ENCODE measurements around the gene MCOLN2. TPM values are rescaled to one million over a fixed set of nuclear protein-coding genes. Genes with fewer than 3 reads are reported as not detected.
"Not testable (repeated sequence)": the region's sequence is repeated elsewhere in the genome, so short reads cannot be mapped to it uniquely, and the experiment has no call there.

The MCOLN2 gene
- total RNA-seq, 2 experiments from 2014 or later: 51.8 to 60.6 TPM

DNA sequence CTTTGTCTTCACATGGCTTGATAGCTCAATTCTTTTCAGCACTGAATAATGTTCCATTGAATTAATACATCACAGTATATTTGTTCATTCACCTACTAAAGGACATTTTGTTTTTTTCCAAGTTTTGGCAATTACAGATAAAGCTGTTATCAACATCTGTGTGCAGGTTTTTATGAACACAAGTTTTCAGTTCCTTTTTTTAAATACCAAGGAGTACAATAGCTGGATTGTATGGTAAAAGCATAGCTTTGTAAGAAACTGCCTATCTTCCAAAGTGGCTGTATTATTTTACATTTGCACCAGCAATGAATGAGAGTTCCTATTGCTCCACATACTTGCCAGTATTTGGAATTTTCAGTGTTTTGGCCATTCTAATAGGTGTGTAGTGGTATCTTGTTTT lies 4.8 kb upstream of the MCOLN2 start:
- DNase-seq (no peak), ATAC-seq (no peak)
- peaks cover 3% of the 10 kb centered on the region for H3K27me3 Mint-ChIP-seq
- peaks cover 41% of the 10 kb centered on the region for H3K36me3 Mint-ChIP-seq
- H3K27ac Mint-ChIP-seq: no peak overlapping the region
- CTCF ChIA-PET: interaction anchor here (1.0 to 1.3 kb wide), 2 partner anchors 57 to 257 kb away, joined by 3 to 4 read pairs; partner anchors contain the start of gene C1orf52
- H3K4me1 Mint-ChIP-seq: peaks cover 52% of the 10 kb centered on the region
- peaks cover 13% of the 10 kb centered on the region for H3K9me3 Mint-ChIP-seq (ENCODE audit: low read depth)
- H3K4me3 Mint-ChIP-seq: peak overlapping the region; percentile 13

- ATAC-seq (peak; percentile 66), DNase-seq (peak; percentile 89)
- Mint-ChIP-seq H3K27me3 (peaks cover 3% of the 10 kb centered on the region), H3K36me3 (peaks cover 28% of the 10 kb centered on the region), H3K27ac (peak overlapping the region; percentile 92), H3K4me1 (peaks cover 50% of the 10 kb centered on the region), H3K9me3 (ENCODE audit: low read depth) (no peaks in the 10 kb centered on the region), H3K4me3 (peak overlapping the region; percentile 83)
- CTCF ChIA-PET: interaction anchor here (1.0 to 2.1 kb wide), 4 partner anchors 27 to 255 kb away, joined by 3 to 12 read pairs (median 8); no protein-coding TSS in a partner anchor
Observed at GRCh38 chr1:84998642-84999280, 1.8 kb upstream of the MCOLN2 start.

GRCh38 chr1:84997667-84998600 lies 1.0 kb upstream of the MCOLN2 start:
- peaks cover 55% of the 10 kb centered on the region for H3K4me1 Mint-ChIP-seq
- peak overlapping the region; percentile 83 for H3K4me3 Mint-ChIP-seq
- H3K27me3 Mint-ChIP-seq: peaks cover 3% of the 10 kb centered on the region
- DNase-seq: peak; percentile 53
- H3K27ac Mint-ChIP-seq: peak overlapping the region; percentile 92
- peaks cover 25% of the 10 kb centered on the region for H3K36me3 Mint-ChIP-seq
- no peak for ATAC-seq
- CTCF ChIA-PET: interaction anchor here (1.0 to 2.1 kb wide), 3 partner anchors 26 to 53 kb away, joined by 4 to 12 read pairs (median 11); no protein-coding TSS in a partner anchor
- no peaks in the 10 kb centered on the region for H3K9me3 Mint-ChIP-seq (ENCODE audit: low read depth)

DNA sequence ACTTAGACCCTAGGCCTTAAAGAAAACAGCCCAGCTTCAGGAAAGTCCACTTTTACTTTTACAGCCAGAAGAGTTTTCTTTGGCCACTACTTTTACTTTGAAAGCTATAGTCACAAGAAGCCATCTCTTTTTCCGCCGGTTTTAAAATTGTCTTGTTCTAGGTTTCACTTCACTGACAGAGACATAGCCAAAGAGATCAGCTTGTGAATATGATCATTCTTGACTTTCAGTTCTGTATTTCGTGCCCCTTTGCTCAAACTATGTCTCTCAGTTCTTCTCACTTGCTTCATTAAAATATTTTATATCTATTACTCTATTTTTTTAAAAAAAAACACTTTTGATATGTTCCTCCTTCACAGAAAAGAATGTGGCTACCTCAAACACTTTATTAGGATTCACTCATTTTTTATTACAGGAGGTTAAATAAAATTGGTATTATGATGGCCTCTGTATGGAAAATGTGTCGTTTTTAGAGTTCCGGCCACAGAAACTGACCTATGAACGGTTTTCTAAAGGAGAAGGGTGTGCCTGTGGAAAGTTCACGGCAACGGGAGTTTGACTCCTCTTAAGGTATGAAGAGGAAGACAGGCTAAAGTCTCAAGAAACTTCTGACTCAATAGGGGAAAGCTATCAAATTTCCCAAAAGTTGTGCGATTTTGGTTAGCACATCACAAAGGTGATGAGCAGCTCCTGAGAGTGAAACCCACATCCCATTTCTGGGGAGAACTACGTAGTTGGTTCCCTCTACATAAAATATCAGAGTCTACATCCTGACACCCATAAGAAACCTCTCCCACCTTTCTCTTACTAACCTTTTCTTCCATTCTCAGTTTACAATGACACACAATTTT lies 1.2 kb downstream of the MCOLN2 start:
- DNase-seq (peak; percentile 51), ATAC-seq (peak; percentile 3)

GRCh38 chr1:84991097-84991920 lies 5.6 kb downstream of the MCOLN2 start:
- peak overlapping the region; percentile 56 for H3K4me3 Mint-ChIP-seq
- no peaks in the 10 kb centered on the region for H3K27me3 Mint-ChIP-seq
- no peaks in the 10 kb centered on the region for H3K9me3 Mint-ChIP-seq (ENCODE audit: low read depth)
- CTCF ChIA-PET: interaction anchor here (0.8 to 5.4 kb wide), 5 partner anchors 13 to 61 kb away, joined by 3 to 25 read pairs (median 5); no protein-coding TSS in a partner anchor
- peaks cover 34% of the 10 kb centered on the region for H3K36me3 Mint-ChIP-seq
- peak overlapping the region; percentile 80 for H3K27ac Mint-ChIP-seq
- DNase-seq: no peak
- peak; percentile 52 for ATAC-seq
- peaks cover 55% of the 10 kb centered on the region for H3K4me1 Mint-ChIP-seq

More for the DNA sequence above, 1.2 kb downstream of the MCOLN2 start:
- Mint-ChIP-seq H3K27ac (peak overlapping the region; percentile 84), H3K9me3 (ENCODE audit: low read depth) (no peaks in the 10 kb centered on the region), H3K36me3 (peaks cover 24% of the 10 kb centered on the region), H3K4me3 (peak overlapping the region; percentile 83), H3K4me1 (peaks cover 60% of the 10 kb centered on the region), H3K27me3 (peaks cover 3% of the 10 kb centered on the region)
- CTCF ChIA-PET: interaction anchor here (0.7 to 3.5 kb wide), 7 partner anchors 14 to 52 kb away, joined by 3 to 37 read pairs (median 4); no protein-coding TSS in a partner anchor

GRCh38 chr1:84988588-84988987 lies 8.3 kb downstream of the MCOLN2 start:
- ATAC-seq (peak; percentile 74), DNase-seq (peak; percentile 59)
- Mint-ChIP-seq H3K4me1 (peaks cover 53% of the 10 kb centered on the region), H3K27ac (peak overlapping the region; percentile 92), H3K4me3 (peak overlapping the region; percentile 59), H3K9me3 (ENCODE audit: low read depth) (no peaks in the 10 kb centered on the region), H3K36me3 (peaks cover 47% of the 10 kb centered on the region), H3K27me3 (no peaks in the 10 kb centered on the region)
- CTCF ChIA-PET: interaction anchor here (5.4 kb wide), 1 partner anchor 45 kb away, joined by 25 read pairs; no protein-coding TSS in a partner anchor

- CTCF ChIA-PET; DNase-seq; H3K9me3 Mint-ChIP-seq (ENCODE audit: low read depth); H3K4me3 Mint-ChIP-seq; H3K27me3 Mint-ChIP-seq; H3K27ac Mint-ChIP-seq; ATAC-seq: not testable (repeated sequence)
- peaks cover 45% of the 10 kb centered on the region for H3K36me3 Mint-ChIP-seq
- H3K4me1 Mint-ChIP-seq: peaks cover 38% of the 10 kb centered on the region
Observed at GRCh38 chr1:84986561-84986960, 10.4 kb downstream of the MCOLN2 start.

DNA sequence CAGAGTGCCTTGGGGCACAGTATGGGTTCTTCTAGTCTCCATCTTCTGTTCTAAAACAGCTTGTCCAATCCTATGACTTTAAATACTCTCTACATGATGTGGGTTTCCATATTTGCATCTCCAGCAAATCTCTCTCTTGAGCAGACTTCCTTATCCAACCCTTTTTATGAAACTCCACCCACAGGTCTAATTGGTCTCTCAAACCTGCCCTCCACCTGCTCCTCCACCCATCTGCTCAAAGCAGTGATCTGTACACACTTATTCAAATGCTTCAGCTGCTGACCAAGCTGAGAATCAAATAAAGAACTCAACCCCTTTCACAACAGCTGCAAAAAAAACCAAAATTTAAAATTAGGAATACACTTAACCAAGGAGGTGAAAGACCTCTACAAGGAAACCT lies 11.5 kb downstream of the MCOLN2 start:
- Mint-ChIP-seq H3K9me3 (ENCODE audit: low read depth) (peaks cover 4% of the 10 kb centered on the region), H3K36me3 (peaks cover 53% of the 10 kb centered on the region), H3K27ac (no peak overlapping the region), H3K27me3 (no peaks in the 10 kb centered on the region), H3K4me3 (no peak overlapping the region), H3K4me1 (peaks cover 34% of the 10 kb centered on the region)
- ATAC-seq (no peak), DNase-seq (no peak)
- CTCF ChIA-PET: interaction anchor here (1.8 kb wide), 1 partner anchor 40 kb away, joined by 4 read pairs; no protein-coding TSS in a partner anchor

DNA sequence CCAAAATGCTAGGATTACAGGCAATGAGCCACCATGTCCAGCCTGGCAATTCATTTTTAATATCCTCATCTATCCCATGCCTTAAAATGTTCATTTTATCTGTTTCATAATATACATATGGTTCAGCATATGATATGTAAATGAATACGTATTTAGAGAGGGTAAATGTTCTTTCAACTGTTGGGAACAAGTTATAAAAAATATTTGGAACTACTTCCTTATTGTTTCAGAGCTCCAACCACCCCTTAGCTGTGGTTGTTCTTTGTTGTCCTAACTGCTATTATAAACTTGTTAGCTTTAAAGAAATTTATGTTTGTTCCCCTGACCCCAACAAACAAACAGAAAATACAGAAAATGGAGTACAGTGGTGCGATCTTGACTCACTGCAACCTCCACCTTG lies 14.5 kb downstream of the MCOLN2 start:
- Mint-ChIP-seq H3K9me3 (ENCODE audit: low read depth) (peaks cover 6% of the 10 kb centered on the region), H3K36me3 (peaks cover 69% of the 10 kb centered on the region), H3K4me1 (peaks cover 35% of the 10 kb centered on the region), H3K27me3 (no peaks in the 10 kb centered on the region), H3K27ac (no peak overlapping the region), H3K4me3 (no peak overlapping the region)
- ATAC-seq: no peak
- DNase-seq: no peak
- CTCF ChIA-PET: interaction anchor here (1.1 to 1.3 kb wide), 3 partner anchors 10 to 38 kb away, joined by 3 to 4 read pairs (median 4); no protein-coding TSS in a partner anchor

DNA sequence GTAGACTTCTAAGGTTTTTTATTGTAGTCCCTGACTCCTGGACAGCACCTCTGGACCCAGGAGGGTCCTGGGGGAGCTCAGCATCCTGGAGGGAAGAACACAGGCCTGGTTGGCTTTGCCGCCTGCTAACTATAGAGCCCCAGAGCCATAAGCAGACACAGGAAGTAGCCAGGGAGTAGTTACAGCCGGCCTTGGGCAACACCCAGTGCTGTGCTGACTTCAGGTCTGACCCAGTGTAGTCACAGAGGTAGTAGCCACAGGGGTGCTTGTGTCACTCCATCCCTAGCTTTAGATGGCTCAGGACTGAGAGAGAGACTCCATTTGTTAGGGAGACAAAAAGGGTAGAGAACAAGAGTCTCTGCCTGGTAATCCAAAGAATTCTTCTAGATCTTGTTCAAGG lies 21.9 kb downstream of the MCOLN2 start:
- Mint-ChIP-seq H3K27ac (peak overlapping the region; percentile 97), H3K4me3 (no peak overlapping the region), H3K27me3 (no peaks in the 10 kb centered on the region), H3K9me3 (ENCODE audit: low read depth) (peaks cover 3% of the 10 kb centered on the region), H3K36me3 (peaks cover 38% of the 10 kb centered on the region), H3K4me1 (peaks cover 71% of the 10 kb centered on the region)
- CTCF ChIA-PET: interaction anchor here (0.8 to 1.4 kb wide), 4 partner anchors 30 to 284 kb away, joined by 3 to 4 read pairs (median 3); partner anchors contain the start of gene C1orf52
- no peak for ATAC-seq
- DNase-seq: peak; percentile 50

GRCh38 chr1:84973498-84974334 lies 23.2 kb downstream of the MCOLN2 start:
- Mint-ChIP-seq H3K9me3 (ENCODE audit: low read depth) (no peaks in the 10 kb centered on the region), H3K4me3 (no peak overlapping the region), H3K27ac (peak overlapping the region; percentile 97), H3K4me1 (peaks cover 70% of the 10 kb centered on the region), H3K27me3 (no peaks in the 10 kb centered on the region), H3K36me3 (peaks cover 34% of the 10 kb centered on the region)
- DNase-seq: peak; percentile 51
- CTCF ChIA-PET: interaction anchor here (1.0 to 3.5 kb wide), 6 partner anchors 22 to 285 kb away, joined by 3 to 23 read pairs (median 7); partner anchors contain the start of genes C1orf52 and MCOLN2
- ATAC-seq: peak; percentile 18
